NCI-H446 treated with DMSO at 0.1 percent for 48 hours (cell line): Measurements from ENCODE around the gene CDH15.
"Not testable (repeated sequence)": the region's sequence is repeated elsewhere in the genome, so short reads cannot be mapped to it uniquely, and the experiment has no call there.

ENCODE experiments used
- DNase-seq: peaks from one replicate; lab custom pipeline; 2025; lab: John Stamatoyannopoulos, UW

The CDH15 gene

GRCh38 chr16:89237733-89238132, 66.2 kb downstream of the CDH15 start:
- no peak for DNase-seq

GRCh38 chr16:89241187-89242007, 69.8 kb downstream of the CDH15 start:
- no peak for DNase-seq

- DNase-seq, result no peak
Measured at GRCh38 chr16:89242795-89243200, 71.2 kb downstream of the CDH15 start.

- DNase-seq, result no peak
Measured at GRCh38 chr16:89243664-89244063, 72.1 kb downstream of the CDH15 start.

- DNase-seq, result not testable (repeated sequence)
Measured at GRCh38 chr16:89244264-89244663, 72.7 kb downstream of the CDH15 start.

GRCh38 chr16:89244754-89245153, 73.2 kb downstream of the CDH15 start:
- no peak for DNase-seq
